Measurements from ENCODE around the gene SEZ6L2. TPM values are rescaled to one million over a fixed set of nuclear protein-coding genes. Genes with fewer than 3 reads are reported as not detected.
"Not testable (repeated sequence)": the region's sequence is repeated elsewhere in the genome, so short reads cannot be mapped to it uniquely, and the experiment has no call there.

SEZ6L2 gene
- total RNA-seq, 1 experiment from 2014 or later: 38.3 TPM

DNA sequence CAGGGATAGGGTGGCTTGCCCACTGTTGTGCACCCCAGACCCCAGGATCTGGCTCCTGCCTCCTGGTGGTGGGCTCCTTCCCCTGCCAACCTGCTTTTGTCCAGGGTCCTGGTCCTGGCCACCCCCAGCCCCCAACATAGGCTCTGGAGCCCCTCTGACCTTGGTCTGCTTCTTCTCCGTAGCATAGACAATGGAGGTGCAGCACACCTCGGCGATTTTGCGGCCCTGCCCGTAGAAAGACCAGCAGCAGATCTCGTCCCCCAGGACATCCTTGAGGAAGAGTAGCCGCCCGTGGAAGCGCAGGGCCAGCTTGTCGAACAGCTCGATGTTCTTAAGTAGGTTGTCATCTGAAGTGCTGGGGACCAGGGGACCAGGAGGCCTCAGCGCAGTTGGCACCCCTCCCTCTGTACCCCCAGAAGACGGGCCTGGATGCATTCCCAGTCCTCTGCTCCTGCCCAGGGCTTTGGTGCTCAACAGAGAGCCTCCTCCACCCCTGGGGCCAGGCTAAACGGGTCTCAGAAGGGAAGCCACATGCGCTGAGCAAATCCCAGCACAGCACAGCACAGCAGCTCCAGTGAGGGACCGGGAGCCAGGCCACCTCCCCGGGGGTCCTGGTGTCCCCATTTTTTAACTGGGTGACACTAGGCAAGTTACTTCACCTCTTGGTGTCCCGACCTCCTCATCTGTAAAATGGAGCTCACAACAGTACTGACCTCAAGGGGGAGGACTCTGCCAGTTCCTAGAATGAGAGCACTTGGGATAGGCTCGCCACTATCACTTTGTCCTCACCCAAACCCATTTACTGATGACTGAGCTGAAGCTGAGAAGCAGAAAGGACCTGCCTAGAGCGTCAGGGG, 11.7 kb upstream of the SEZ6L2 start:
- DNase-seq (ENCODE audit: low read depth): no peak

GRCh38 chr16:29909851-29910250, 10.5 kb upstream of the SEZ6L2 start:
- not testable (repeated sequence) for DNase-seq (ENCODE audit: low read depth)

DNA sequence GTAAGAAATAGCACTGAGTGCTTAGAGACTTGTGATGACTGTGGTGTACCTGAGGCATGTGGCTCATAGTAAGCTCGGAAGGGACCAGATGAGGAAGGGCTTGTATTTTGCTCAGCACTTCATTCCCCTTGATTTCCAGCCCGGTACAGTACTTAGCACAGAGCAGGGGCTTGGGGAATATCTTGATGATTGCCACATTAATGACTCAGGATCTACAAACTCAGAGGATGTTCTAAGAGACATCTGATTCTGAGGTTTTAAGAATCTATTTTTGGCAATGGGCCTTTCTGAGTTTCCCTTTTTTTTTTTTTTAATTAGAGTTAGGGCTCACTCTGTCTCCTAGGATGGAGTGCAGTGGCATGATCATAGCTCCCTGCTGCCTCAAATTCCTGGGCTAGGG, 10.0 kb upstream of the SEZ6L2 start:
- DNase-seq (ENCODE audit: low read depth): peak; percentile 34

- no peak for DNase-seq (ENCODE audit: low read depth)
These were observed 9.4 kb upstream of the SEZ6L2 start for GRCh38 chr16:29908719-29909220.

- DNase-seq (ENCODE audit: low read depth): no peak
These were observed 8.6 kb upstream of the SEZ6L2 start for GRCh38 chr16:29907973-29908372.

GRCh38 chr16:29906520-29907244, 7.3 kb upstream of the SEZ6L2 start:
- no peak for DNase-seq (ENCODE audit: low read depth)

DNA sequence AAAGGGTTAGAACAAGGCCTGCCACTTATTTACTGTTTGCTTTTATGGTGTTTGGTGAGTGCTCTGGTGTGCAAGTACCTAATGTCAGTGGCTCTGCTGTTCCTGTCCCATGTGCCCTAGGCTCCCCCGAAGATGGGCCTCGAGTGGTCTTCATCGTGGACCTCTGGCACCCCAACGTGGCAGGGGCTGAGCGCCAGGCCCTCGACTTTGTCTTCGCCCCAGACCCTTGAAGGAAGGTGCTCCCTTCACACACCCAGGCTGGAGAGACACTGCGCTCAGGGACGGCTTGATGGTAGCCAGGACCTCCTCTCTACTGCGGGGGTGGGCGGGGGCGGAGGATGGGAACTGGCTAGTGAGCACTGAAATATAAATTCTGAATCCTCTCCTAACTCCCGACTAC, 6.3 kb upstream of the SEZ6L2 start:
- DNase-seq (ENCODE audit: low read depth): no peak

DNA sequence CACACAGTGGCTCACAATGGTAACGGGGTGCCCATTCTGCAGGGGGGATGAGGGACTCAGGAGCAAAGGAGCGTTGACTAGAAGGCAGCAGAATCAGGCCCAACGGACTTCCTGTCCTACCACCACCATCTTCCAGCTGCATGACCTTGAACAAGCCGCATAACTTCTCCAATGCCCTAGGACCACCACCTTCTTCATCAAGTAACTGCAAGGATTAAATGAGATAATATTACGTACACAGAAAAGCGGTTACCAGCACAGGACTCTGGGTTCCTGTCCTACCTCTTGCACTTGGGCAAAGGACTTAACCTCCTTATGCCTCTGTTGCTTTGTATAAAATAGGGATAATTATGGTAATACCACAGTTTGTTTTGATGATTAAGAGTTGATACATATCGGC, 5.6 kb upstream of the SEZ6L2 start:
- no peak for DNase-seq (ENCODE audit: low read depth)

- no peak for DNase-seq (ENCODE audit: low read depth)
These were observed 4.2 kb upstream of the SEZ6L2 start for GRCh38 chr16:29903590-29903989.

DNA sequence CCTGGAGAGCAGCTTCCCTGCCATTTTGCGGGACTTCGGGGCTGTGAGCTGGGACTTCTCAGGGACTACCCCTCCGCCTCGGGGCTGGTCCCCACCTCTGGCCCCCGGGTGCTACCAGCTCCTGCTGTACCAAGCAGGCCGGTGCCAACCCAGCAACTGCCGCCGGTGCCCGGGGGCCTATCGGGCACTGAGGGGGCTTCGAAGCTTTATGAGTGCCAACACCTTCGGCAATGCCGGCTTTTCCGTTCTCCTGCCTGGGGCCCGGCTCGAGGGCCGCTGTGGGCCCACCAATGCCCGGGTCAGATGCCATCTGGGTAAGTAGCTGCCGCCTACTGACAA, 2.2 kb upstream of the SEZ6L2 start:
- no peak for DNase-seq (ENCODE audit: low read depth)

GRCh38 chr16:29900888-29901606, 1.7 kb upstream of the SEZ6L2 start:
- DNase-seq (ENCODE audit: low read depth): peak; percentile 36

DNA sequence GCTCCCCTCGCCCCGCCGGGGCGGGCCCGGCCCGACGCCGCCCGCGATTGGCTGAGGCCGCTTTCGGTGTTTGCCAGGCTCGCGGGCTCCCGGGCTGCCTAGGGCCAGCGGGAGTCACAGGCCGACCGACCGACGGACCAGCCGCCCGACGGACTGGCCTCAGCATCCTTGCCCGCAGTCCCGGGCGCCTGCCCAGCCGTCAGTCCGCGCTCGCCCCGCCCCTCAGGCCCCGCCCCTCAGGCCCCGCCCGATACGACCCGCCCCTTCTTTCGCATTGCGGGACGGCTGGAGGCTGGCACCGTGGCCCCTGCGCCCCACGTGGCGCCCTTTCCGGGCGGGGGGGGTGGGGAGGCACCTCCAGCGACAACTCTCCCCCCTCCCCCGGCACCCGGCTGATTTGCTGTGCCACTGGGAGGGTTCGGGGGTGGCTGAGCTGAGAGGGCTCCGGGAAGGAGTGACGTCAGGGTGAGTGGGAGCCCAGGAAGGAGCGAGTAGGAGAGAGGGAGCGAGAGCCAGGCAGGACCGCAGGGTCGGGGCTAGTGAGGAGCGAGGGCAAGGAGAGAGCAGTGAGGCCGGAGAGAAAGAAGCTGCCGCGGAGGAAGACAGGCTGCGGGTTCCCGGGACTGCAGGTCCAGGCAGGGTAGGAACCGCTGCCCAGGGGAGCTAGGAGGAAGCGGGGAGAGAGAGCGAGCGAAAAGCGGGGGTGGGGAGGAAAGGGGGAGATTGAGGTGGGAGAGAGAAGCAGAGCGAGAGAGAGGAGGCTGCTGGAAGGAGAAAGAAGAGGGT, 945 bp upstream of the SEZ6L2 start, which contains the start of gene ASPHD1:
Gene ASPHD1 (plus strand): TSS at position 387 of the 786 bp plus-strand sequence. CDS start 484 bp downstream, outside the sequence.
- peak; percentile 90 for DNase-seq (ENCODE audit: low read depth)

DNA sequence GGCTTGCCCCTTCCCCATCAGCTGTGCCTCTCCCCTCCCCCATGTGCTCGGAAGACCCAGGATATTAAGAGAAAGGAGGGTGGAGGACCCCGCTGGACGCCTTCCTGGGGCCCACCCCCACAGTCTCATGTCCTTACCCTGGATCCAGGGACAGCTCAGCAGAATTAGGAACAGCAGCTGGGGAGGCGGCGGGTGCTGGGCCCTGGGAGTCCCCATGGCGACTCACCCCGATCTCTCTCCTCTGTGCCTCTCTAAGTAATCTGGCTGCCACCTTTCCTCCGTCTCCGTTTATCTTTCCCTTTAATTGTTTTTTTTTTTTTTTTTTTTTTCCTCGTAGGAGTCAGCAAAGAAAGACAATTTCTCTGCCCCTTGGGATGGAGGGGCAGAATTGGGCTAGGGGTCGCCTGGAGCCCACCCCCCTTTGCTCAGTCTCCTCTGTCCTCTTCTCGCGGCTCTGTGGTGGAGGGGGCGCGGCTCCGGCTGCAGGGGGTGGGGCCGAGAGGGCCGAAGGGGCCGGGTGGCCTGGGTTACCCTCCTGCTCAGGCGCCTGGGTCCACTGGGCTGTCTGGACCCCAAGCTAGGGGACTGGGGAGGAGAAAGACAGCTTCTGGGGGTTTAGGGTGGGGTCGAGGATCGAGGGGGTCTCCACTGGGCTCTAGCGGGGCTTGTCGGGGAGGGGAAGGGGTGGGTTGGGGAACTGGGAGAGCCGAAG, 390 bp downstream of the SEZ6L2 start:
- DNase-seq (ENCODE audit: low read depth): no peak

DNA sequence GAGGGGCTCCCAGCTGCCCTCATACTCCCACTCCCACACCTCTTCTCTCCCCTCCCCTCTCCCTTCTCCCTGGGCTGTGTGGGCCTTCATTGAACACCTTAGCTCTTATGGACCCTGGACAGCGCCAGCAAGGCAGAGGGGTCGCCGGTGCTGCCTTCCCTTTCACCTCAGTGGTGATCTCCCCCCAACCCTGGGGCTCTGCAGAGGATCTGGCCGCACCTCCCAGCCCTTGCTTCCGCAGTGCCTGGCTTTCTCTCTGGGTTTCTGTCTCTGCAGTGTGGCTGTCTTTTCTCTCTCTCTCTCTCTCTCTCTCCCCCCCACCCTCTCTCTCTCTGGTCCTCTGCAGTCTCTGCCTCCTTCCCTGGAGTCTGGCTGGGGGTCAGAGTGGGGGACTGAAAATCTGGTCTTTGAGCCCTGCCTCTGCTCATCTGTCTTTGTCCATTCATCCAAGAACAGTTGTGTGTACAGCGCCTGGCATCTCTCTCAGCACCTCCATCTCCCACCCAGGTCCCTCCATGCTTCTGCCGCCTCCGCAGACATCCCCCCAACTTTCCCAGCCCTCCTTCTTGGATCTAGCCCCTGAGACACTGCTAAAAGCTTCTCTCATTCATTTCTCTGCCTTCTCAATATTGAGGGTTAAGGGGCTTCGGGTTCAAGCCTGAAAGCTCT, 1.1 kb downstream of the SEZ6L2 start:
- no peak for DNase-seq (ENCODE audit: low read depth)

- no peak for DNase-seq (ENCODE audit: low read depth)
These were observed 2.0 kb downstream of the SEZ6L2 start for GRCh38 chr16:29897333-29897732.

DNA sequence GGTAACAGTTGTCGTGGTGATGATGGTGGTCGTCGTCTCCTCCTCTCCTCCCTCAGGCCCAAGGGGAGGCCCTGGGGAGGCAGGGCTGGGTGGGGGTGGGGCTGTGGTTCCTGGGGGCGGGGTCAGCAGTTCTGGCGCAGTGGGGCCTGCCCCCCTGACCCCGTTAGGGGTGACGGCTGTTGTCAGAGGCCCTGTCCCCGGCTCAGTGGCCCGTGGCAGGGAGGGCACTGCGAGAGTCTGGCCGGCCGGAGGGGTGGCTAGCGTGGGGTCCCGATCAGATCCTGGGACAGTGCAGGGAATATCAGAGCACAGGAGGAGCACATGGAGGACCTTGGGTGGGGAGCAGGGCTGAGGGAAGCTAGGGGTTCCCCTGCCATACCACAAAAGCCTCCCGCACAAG, 2.5 kb downstream of the SEZ6L2 start:
- no peak for DNase-seq (ENCODE audit: low read depth)

DNA sequence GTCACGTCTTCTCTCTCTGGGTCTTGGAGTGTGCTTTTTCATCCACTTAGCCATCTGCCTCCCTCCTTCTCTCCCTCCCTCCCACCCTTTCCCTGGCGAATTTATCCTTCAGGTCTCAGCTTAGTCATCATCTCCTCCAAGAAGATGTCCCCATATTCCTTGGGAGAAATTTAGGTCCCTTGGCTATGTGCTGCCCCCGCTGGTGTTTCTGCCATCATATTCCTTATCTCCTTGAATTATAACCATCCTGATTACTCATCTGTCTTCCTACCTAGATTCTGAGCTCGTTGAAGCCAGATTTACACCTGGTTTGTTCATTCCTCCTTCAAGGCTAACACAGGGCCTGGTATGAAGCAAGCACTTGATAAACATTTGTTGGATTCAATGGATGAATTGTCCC, 5.0 kb downstream of the SEZ6L2 start:
- DNase-seq (ENCODE audit: low read depth): no peak

- DNase-seq (ENCODE audit: low read depth): no peak
These were observed 5.8 kb downstream of the SEZ6L2 start for GRCh38 chr16:29893553-29893952.

DNA sequence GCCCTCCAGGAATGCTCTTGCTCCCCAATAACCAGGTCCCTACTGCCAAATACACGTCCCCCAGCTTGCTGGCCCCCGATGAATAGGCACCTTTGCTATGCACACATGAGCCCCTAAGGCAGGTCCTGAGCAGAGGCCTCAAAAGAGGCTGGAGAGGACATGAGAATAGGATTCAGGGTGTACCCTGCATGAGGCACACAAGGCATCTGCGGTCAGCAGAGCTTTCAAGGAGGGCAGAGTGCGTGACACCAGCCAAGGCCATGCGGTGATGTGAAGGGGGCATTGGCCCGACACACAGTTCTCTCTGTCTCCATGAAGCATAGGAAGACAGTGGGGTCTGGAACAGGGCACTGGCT, 6.9 kb downstream of the SEZ6L2 start:
- DNase-seq (ENCODE audit: low read depth): no peak

Measured in M059J (cell line).